Measurements from ENCODE around the gene TRIM39. TPM values are rescaled to one million over a fixed set of nuclear protein-coding genes. Genes with fewer than 3 reads are reported as not detected.

Gene TRIM39
- total RNA-seq, 2 donors from 2014 or later = 16.4 to 17.1 TPM

DNA sequence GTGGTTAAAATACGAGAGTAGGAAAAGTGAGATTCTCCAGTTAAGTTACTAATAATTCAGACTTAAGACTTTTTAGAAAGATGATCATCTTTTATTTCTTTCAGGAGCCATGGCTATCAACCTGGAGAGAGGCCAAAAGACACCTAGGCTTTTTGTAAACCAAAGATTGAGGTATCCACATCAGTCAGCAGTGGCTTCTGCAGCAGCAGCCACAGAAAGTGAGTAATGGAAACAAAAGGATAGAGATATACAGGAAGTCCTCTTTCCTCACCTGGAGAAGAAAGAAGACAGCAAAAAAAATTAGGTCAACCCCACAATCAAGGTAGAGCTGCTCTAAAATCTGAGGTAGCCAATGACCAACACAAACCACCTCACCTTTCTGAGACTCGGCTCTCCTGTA is 22.7 kb upstream of the TRIM39 start:
- WGBS, 2 experiments (ENCODE audit: insufficient coverage in 1 of 2, insufficient read length in 1 of 2) = 72 to 74% methylated on average over 2 of the region's 2 CpGs
- TF ChIP-seq, protein P1, sequence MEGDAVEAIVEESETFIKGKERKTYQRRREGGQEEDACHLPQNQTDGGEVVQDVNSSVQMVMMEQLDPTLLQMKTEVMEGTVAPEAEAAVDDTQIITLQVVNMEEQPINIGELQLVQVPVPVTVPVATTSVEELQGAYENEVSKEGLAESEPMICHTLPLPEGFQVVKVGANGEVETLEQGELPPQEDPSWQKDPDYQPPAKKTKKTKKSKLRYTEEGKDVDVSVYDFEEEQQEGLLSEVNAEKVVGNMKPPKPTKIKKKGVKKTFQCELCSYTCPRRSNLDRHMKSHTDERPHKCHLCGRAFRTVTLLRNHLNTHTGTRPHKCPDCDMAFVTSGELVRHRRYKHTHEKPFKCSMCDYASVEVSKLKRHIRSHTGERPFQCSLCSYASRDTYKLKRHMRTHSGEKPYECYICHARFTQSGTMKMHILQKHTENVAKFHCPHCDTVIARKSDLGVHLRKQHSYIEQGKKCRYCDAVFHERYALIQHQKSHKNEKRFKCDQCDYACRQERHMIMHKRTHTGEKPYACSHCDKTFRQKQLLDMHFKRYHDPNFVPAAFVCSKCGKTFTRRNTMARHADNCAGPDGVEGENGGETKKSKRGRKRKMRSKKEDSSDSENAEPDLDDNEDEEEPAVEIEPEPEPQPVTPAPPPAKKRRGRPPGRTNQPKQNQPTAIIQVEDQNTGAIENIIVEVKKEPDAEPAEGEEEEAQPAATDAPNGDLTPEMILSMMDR (conservative IDR thresholded peaks at IDR 0.05) = no peak
- H3K4me1 Mint-ChIP-seq = no peaks in the 10 kb centered on the region

DNA sequence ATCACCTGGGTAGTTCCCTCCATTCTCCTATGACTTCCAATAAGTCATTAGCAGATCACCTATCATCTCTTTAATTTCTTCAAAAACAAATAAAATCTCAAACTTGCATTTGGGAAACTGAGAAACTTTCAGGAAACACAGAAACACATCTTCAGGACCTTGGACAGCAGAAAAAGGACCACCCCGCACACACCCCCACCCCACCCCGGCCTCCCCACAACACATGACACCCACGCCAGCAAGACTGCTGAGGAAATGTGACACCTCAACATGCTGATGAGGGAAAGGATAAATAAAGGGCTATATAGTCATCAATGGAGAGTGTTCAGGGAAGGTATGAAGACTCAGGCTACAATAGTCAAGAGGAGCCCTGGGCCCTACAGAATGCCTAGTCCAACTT is 15.6 kb upstream of the TRIM39 start:
- DNase-seq = no peak
- H3K4me1 ChIP-seq (ENCODE audit: control insufficient read depth, insufficient read depth, low read length) = no peaks in the 10 kb centered on the region
- TF ChIP-seq, protein P1 (conservative IDR thresholded peaks at IDR 0.05) = no peak
- no peaks in the 10 kb centered on the region for H3K9me3 Mint-ChIP-seq
- no peak overlapping the region for H3K4me3 Mint-ChIP-seq
- peaks cover 90% of the 10 kb centered on the region for H3K36me3 ChIP-seq (ENCODE audit: control insufficient read depth, insufficient read depth, low read length)
- peaks cover 9% of the 10 kb centered on the region for H3K9me3 ChIP-seq (ENCODE audit: control insufficient read depth, low read length)
- no peaks in the 10 kb centered on the region for H3K4me1 Mint-ChIP-seq
- H3K27ac ChIP-seq (ENCODE audit: low read depth, low read length) = no peak overlapping the region
- H3K27ac Mint-ChIP-seq = no peak overlapping the region
- H3K27me3 Mint-ChIP-seq (ENCODE audit: insufficient read depth) = no peaks in the 10 kb centered on the region
- no peaks in the 10 kb centered on the region for H3K27me3 ChIP-seq (ENCODE audit: control insufficient read depth, insufficient read depth, low read length, poor library complexity, severe bottlenecking)
- H3K36me3 Mint-ChIP-seq (ENCODE audit: low read depth) = peaks cover 71% of the 10 kb centered on the region
- H3K9ac ChIP-seq (ENCODE audit: extremely low read depth, low read length, poor library complexity, severe bottlenecking) = no peak overlapping the region
- no peak overlapping the region for H3K4me3 ChIP-seq (ENCODE audit: low read length)
- 91% methylated on average over 3 of the region's 3 CpGs; no CpG with 5 or more reads in 1 of the 2 experiments for WGBS, 2 experiments (ENCODE audit: insufficient coverage in 1 of 2, insufficient read length in 1 of 2)

More for the DNA sequence above, 22.7 kb upstream of the TRIM39 start:
- H3K4me3 Mint-ChIP-seq = no peak overlapping the region
- no peaks in the 10 kb centered on the region for H3K4me1 ChIP-seq (ENCODE audit: control insufficient read depth, insufficient read depth, low read length)
- no peak overlapping the region for H3K4me3 ChIP-seq (ENCODE audit: low read length)
- H3K9me3 Mint-ChIP-seq = peaks cover 59% of the 10 kb centered on the region
- H3K9ac ChIP-seq (ENCODE audit: extremely low read depth, low read length, poor library complexity, severe bottlenecking) = no peak overlapping the region
- H3K27me3 Mint-ChIP-seq (ENCODE audit: insufficient read depth) = no peaks in the 10 kb centered on the region
- peaks cover 76% of the 10 kb centered on the region for H3K9me3 ChIP-seq (ENCODE audit: control insufficient read depth, low read length)
- H3K36me3 ChIP-seq (ENCODE audit: control insufficient read depth, insufficient read depth, low read length) = peaks cover 89% of the 10 kb centered on the region
- no peaks in the 10 kb centered on the region for H3K27me3 ChIP-seq (ENCODE audit: control insufficient read depth, insufficient read depth, low read length, poor library complexity, severe bottlenecking)
- H3K36me3 Mint-ChIP-seq (ENCODE audit: low read depth) = peaks cover 94% of the 10 kb centered on the region
- H3K27ac Mint-ChIP-seq = no peak overlapping the region
- DNase-seq = no peak
- no peak overlapping the region for H3K27ac ChIP-seq (ENCODE audit: low read depth, low read length)

DNA sequence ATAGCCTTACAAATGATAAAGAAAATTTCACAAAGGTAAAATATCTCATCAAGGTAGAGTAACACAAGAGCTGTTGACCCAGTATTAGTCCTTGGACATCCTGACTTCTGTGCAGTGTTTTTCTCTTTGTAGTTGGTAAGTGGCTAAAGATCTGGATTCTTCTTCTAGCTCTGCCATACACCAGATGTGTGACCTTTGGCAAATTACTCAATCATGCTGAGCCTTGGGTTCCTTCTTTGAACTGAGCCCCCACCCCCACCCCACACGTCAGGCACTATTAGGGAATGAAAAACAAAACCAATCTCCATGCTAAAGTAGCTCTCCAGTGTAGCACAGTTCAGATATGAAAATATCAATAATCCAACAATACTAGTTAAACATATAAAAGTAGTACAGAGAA is 15.1 kb upstream of the TRIM39 start:
- Histone ChIP-seq H3K9me3 (ENCODE audit: control insufficient read depth, low read length) (peaks cover 9% of the 10 kb centered on the region), H3K4me3 (ENCODE audit: low read length) (no peak overlapping the region), H3K9ac (ENCODE audit: extremely low read depth, low read length, poor library complexity, severe bottlenecking) (no peak overlapping the region), H3K4me1 (ENCODE audit: control insufficient read depth, insufficient read depth, low read length) (no peaks in the 10 kb centered on the region), H3K36me3 (ENCODE audit: control insufficient read depth, insufficient read depth, low read length) (peaks cover 90% of the 10 kb centered on the region), H3K27me3 (ENCODE audit: control insufficient read depth, insufficient read depth, low read length, poor library complexity, severe bottlenecking) (no peaks in the 10 kb centered on the region), H3K27ac (ENCODE audit: low read depth, low read length) (no peak overlapping the region)
- peaks cover 70% of the 10 kb centered on the region for H3K36me3 Mint-ChIP-seq (ENCODE audit: low read depth)
- no peaks in the 10 kb centered on the region for H3K9me3 Mint-ChIP-seq
- no peaks in the 10 kb centered on the region for H3K27me3 Mint-ChIP-seq (ENCODE audit: insufficient read depth)
- DNase-seq = no peak
- no peak overlapping the region for H3K27ac Mint-ChIP-seq
- H3K4me1 Mint-ChIP-seq = no peaks in the 10 kb centered on the region
- TF ChIP-seq, protein P1 (conservative IDR thresholded peaks at IDR 0.05) = no peak
- H3K4me3 Mint-ChIP-seq = no peak overlapping the region
- 92% methylated on average over 1 of the region's 1 CpG; no CpG with 5 or more reads in 1 of the 2 experiments for WGBS, 2 experiments (ENCODE audit: insufficient coverage in 1 of 2, insufficient read length in 1 of 2)

Measured in endodermal cell (in vitro differentiated cells).